ENCODE data around the gene MAB21L4. TPM values are rescaled to one million over a fixed set of nuclear protein-coding genes. Genes with fewer than 3 reads are reported as not detected.

Gene MAB21L4
- total RNA-seq, 2 donors from 2014 or later, result 1.1 to 3.5 TPM

DNA sequence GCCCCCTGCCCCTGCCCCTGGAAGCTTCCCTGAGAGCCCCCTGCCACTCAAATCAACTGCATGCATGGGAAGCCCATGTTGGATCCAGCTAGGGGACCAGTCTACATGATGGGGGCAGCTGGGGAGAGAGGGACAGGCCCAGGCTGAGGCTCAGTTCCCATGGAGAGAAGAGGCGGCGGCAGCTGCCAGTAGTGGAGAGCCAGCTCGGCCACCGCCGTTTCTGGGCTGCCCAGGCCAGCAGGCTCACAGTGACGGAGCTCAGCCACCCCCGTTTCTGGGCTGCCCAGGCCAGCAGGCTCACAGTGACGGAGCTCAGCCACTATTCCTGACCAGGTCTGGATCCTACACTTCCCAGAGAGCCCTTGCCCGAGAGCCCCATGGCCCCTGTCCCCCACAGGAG is 3.6 kb downstream of the MAB21L4 start:
- no peaks in the 10 kb centered on the region for H3K27me3 ChIP-seq (replicated peaks; ENCODE audit: insufficient read depth)
- H3K4me1 ChIP-seq (replicated peaks), result peaks cover 8% of the 10 kb centered on the region
- no peaks in the 10 kb centered on the region for H3K9me3 ChIP-seq
- TF ChIP-seq POLR2AphosphoS5 (IDR thresholded peaks at IDR 0.05) (no peak), CTCF (IDR thresholded peaks at IDR 0.05) (no peak), POLR2A (IDR thresholded peaks at IDR 0.05) (no peak)
- H3K4me3 ChIP-seq, result no peak overlapping the region
- intact Hi-C loops (cut with DNase I), result no loop called here
- H3K36me3 ChIP-seq, result no peaks in the 10 kb centered on the region
- DNase-seq (ENCODE audit: low spot score), result no peak
- 76% methylated on average over 9 of the region's 9 CpGs for WGBS
- H3K27ac ChIP-seq, result no peak overlapping the region

- WGBS, result 82% methylated on average over 20 of the region's 20 CpGs
- DNase-seq (ENCODE audit: low spot score), result no peak
- H3K27me3 ChIP-seq (replicated peaks; ENCODE audit: insufficient read depth), result no peaks in the 10 kb centered on the region
- peaks cover 3% of the 10 kb centered on the region for H3K4me1 ChIP-seq (replicated peaks)
- no peak overlapping the region for H3K4me3 ChIP-seq
- H3K9me3 ChIP-seq, result no peaks in the 10 kb centered on the region
- TF ChIP-seq POLR2AphosphoS5 (IDR thresholded peaks at IDR 0.05) (no peak), POLR2A (IDR thresholded peaks at IDR 0.05) (no peak), CTCF (IDR thresholded peaks at IDR 0.05) (no peak)
- no peaks in the 10 kb centered on the region for H3K36me3 ChIP-seq
- intact Hi-C loops (cut with DNase I), result no loop called here
- H3K27ac ChIP-seq, result no peak overlapping the region
These were observed 4.2 kb downstream of the MAB21L4 start for GRCh38 chr2:240891492-240892340.

- Histone ChIP-seq H3K9me3 (no peaks in the 10 kb centered on the region), H3K36me3 (no peaks in the 10 kb centered on the region), H3K27me3 (replicated peaks; ENCODE audit: insufficient read depth) (no peaks in the 10 kb centered on the region), H3K27ac (no peak overlapping the region), H3K4me3 (no peak overlapping the region), H3K4me1 (replicated peaks) (no peaks in the 10 kb centered on the region)
- intact Hi-C loops (cut with DNase I), result no loop called here
- WGBS, result 85% methylated on average over 13 of the region's 14 CpGs
- TF ChIP-seq POLR2AphosphoS5 (IDR thresholded peaks at IDR 0.05) (no peak), CTCF (IDR thresholded peaks at IDR 0.05) (no peak), POLR2A (IDR thresholded peaks at IDR 0.05) (no peak)
- no peak for DNase-seq (ENCODE audit: low spot score)
These were observed 5.3 kb downstream of the MAB21L4 start for GRCh38 chr2:240890691-240891090.

DNA sequence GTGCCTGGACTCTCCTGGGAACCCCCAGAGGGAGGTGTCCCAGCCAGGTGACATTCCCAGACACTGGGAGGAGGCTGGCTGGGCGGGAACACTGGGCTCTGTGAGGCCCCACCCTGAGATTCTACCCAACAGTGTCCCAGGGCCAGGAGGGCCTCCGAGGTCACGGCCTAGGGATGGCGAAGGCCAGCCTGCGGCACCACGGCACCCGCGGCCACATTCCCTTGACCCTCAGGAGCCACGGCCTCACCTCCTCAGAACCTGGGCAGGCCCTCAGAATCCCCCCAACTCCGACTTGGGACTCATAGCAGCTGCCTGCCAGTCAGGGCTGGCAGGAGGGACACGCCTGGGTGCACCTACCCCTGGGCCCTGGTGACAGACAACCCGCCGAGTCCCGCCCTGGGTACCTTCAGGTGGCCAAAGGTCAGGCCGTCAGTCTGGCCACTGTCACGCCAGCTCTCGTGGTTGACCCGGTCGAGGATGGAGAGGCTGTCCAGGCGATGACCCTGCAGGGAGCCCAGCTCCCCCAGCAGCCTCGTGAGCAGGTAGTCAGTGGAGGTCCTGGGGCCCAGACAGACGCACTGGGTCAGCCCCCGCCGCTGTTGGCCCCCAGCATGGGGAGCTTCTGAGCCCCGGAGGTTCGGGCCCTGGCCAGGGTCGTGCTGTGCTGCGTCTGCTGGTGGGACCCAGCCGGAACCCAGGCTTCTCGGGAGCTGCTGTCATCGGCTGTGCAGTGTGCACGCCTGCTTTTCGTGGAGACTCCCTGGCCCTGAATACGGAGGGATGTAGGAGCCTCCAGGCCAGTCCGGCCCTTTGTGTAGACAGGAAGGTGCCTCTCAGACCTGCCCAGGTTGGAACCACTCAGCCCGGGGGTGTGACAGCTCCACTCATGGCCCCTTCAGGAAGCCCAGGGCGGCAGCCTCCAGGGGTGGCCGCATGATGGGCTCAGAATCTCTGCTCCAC is 6.1 kb downstream of the MAB21L4 start:
- Histone ChIP-seq H3K4me3 (no peak overlapping the region), H3K27ac (no peak overlapping the region), H3K36me3 (no peaks in the 10 kb centered on the region), H3K9me3 (no peaks in the 10 kb centered on the region), H3K4me1 (replicated peaks) (no peaks in the 10 kb centered on the region), H3K27me3 (replicated peaks; ENCODE audit: insufficient read depth) (no peaks in the 10 kb centered on the region)
- DNase-seq (ENCODE audit: low spot score), result no peak
- TF ChIP-seq CTCF (IDR thresholded peaks at IDR 0.05), result no peak
- no peak for TF ChIP-seq POLR2AphosphoS5 (IDR thresholded peaks at IDR 0.05)
- no peak for TF ChIP-seq POLR2A (IDR thresholded peaks at IDR 0.05)
- WGBS, result 92% methylated on average over 28 of the region's 38 CpGs
- intact Hi-C loops (cut with DNase I), result no loop called here

Measured in prostate gland (tissue), 2 donors.